Measurements from ENCODE around the gene CALR.
"Not testable (repeated sequence)": the region's sequence is repeated elsewhere in the genome, so short reads cannot be mapped to it uniquely, and the experiment has no call there.

CALR gene

DNA sequence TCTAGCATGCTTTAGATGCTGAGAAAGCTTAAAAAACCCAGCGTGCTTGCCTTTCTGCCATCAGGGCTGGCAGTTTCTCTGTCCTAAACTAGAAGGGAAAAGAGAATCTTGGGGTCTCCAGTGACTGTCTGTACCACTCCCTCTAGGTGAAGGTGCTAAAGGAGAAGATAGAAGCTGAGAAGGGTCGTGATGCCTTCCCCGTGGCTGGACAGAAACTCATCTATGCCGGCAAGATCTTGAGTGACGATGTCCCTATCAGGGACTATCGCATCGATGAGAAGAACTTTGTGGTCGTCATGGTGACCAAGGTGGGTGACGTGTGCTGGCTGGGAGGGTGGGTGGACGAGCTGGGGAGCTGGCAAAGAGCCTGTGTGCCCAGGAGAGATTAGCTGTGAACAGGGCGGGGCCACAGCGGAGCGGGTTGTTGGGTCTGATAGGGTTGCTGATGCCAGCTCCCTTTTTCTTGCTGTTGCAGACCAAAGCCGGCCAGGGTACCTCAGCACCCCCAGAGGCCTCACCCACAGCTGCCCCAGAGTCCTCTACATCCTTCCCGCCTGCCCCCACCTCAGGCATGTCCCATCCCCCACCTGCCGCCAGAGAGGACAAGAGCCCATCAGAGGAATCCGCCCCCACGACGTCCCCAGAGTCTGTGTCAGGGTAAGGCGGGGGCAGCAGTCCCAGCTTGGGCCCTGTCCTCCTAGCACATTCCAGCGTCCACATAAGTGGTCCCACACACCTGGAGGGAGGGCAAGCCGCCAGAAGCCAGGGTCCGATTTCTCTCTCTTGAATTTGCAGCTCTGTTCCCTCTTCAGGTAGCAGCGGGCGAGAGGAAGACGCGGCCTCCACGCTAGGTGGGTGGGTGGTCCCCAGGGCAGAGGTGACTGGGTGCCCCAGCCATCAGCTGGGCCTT, 9.5 kb downstream of the CALR start:
- no peak for DNase-seq (ENCODE audit: extremely low spot score)
- ChIA-PET CTCF (no interaction called here), POLR2A (interaction anchor here (0.7 to 1.4 kb wide), 2 partner anchors 8 to 18 kb away, joined by 3 to 5 read pairs; no protein-coding TSS in a partner anchor)
- TF ChIP-seq FOXA1 (IDR thresholded peaks at IDR 0.05) (no peak), NFRKB (IDR thresholded peaks at IDR 0.05) (no peak), BHLHE40 (IDR thresholded peaks at IDR 0.05; ENCODE audit: borderline replicate concordance) (no peak), FOXM1 (IDR thresholded peaks at IDR 0.05; ENCODE audit: borderline replicate concordance) (no peak), ZNF384 (IDR thresholded peaks at IDR 0.05) (no peak), TARDBP (IDR thresholded peaks at IDR 0.05) (no peak), SUZ12 (IDR thresholded peaks at IDR 0.05) (no peak), FOXK2 (IDR thresholded peaks at IDR 0.05) (no peak), ARNT (IDR thresholded peaks at IDR 0.05) (no peak), ELF4 (IDR thresholded peaks at IDR 0.05) (no peak), CTBP1 (IDR thresholded peaks at IDR 0.05; ENCODE audit: borderline replicate concordance) (no peak), HDGF (IDR thresholded peaks at IDR 0.05; ENCODE audit: borderline replicate concordance) (no peak), LEF1 (IDR thresholded peaks at IDR 0.05; ENCODE audit: borderline replicate concordance) (no peak), SP1 (IDR thresholded peaks at IDR 0.05) (no peak), L3MBTL2 (conservative IDR thresholded peaks at IDR 0.05) (no peak)
- TF ChIP-seq, protein P1, sequence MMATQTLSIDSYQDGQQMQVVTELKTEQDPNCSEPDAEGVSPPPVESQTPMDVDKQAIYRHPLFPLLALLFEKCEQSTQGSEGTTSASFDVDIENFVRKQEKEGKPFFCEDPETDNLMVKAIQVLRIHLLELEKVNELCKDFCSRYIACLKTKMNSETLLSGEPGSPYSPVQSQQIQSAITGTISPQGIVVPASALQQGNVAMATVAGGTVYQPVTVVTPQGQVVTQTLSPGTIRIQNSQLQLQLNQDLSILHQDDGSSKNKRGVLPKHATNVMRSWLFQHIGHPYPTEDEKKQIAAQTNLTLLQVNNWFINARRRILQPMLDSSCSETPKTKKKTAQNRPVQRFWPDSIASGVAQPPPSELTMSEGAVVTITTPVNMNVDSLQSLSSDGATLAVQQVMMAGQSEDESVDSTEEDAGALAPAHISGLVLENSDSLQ (IDR thresholded peaks at IDR 0.05), result no peak

DNA sequence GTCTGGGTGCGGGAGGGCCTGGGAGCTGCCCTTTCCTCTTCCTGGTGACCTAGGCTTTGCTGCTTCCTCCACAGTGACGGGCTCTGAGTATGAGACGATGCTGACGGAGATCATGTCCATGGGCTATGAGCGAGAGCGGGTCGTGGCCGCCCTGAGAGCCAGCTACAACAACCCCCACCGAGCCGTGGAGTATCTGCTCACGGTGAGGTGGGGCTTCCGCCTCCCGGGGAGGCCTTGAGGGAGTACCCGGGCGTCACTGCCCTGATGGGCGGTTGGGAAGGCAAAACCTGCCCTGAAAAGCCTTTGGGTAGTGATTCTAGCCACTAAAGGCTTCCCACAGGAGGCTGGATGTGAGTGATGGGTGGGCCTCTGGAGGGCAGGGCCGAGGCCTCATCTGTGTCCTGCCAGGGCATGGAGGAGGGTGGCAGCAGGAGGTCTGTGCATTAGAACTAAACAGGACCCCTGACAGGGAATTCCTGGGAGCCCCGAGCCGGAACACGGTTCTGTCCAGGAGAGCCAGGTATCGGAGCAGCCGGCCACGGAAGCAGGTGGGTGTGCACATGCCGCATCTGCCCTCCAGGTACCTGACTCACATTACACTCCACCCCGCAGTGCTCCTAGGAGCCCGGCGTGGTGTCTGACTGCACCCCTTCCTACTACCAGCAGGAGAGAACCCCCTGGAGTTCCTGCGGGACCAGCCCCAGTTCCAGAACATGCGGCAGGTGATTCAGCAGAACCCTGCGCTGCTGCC, 10.4 kb downstream of the CALR start:
- POLR2A ChIA-PET, result interaction anchor here (1.4 kb wide), 1 partner anchor 7 kb away, joined by 5 read pairs; no protein-coding TSS in a partner anchor
- CTCF ChIA-PET, result no interaction called here
- TF ChIP-seq FOXM1 (IDR thresholded peaks at IDR 0.05; ENCODE audit: borderline replicate concordance) (no peak), LEF1 (IDR thresholded peaks at IDR 0.05; ENCODE audit: borderline replicate concordance) (no peak), SUZ12 (IDR thresholded peaks at IDR 0.05) (no peak), NFRKB (IDR thresholded peaks at IDR 0.05) (no peak), BHLHE40 (IDR thresholded peaks at IDR 0.05; ENCODE audit: borderline replicate concordance) (no peak), ARNT (IDR thresholded peaks at IDR 0.05) (no peak), ELF4 (IDR thresholded peaks at IDR 0.05) (no peak), ZNF384 (IDR thresholded peaks at IDR 0.05) (no peak), SP1 (IDR thresholded peaks at IDR 0.05) (no peak), FOXA1 (IDR thresholded peaks at IDR 0.05) (no peak), FOXK2 (IDR thresholded peaks at IDR 0.05) (no peak), L3MBTL2 (conservative IDR thresholded peaks at IDR 0.05) (no peak), CTBP1 (IDR thresholded peaks at IDR 0.05; ENCODE audit: borderline replicate concordance) (no peak), TARDBP (IDR thresholded peaks at IDR 0.05) (no peak), HDGF (IDR thresholded peaks at IDR 0.05; ENCODE audit: borderline replicate concordance) (no peak)
- TF ChIP-seq, protein P1 (IDR thresholded peaks at IDR 0.05), result no peak
- DNase-seq (ENCODE audit: extremely low spot score), result no peak

DNA sequence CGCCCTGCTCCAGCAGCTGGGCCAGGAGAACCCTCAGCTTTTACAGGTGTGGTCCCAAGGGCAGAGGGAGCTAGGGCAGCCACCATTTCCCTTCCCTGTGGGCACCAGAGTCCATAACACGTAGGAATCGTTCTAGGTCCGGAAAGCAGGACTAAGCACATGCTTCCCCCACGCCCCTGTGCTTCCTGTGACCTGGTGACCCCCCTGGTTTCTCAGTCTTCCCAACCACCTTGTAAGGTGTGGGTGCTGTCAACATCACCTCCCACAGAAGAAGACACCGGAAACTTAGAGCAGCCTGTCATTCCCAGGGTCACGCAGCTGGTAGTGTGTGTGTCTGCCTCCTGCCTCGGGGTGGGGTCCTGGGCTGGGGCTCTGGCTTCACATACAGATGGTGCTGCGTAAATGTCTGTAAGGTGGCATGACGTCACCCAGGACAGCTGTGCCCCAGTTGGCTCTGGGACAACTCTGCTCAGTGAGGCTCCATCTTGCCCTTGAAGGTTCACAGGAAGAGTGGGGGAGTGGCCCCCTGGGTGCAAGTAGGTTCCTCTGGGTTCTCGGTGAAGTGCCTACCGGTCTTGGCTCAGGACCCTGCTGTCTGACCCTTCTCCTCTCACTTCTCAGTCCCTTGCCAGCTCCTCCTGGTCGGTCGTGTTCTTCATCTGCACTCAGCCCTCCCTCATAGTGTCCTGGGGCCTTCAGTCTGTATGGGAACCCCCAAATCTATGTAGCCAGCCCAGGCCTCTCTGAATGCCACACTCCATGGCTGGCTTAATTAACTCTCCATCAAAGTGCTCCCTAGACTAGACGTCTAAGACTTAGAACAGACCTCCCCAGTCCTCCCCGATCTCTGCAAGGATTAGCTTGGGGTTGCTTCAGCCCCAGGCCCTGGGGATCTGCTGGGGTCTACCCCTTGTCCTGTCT, 11.2 kb downstream of the CALR start:
- TF ChIP-seq FOXK2 (IDR thresholded peaks at IDR 0.05), result no peak
- no peak for TF ChIP-seq FOXA1 (IDR thresholded peaks at IDR 0.05)
- TF ChIP-seq LEF1 (IDR thresholded peaks at IDR 0.05; ENCODE audit: borderline replicate concordance), result no peak
- no peak for TF ChIP-seq SUZ12 (IDR thresholded peaks at IDR 0.05)
- TF ChIP-seq CTBP1 (IDR thresholded peaks at IDR 0.05; ENCODE audit: borderline replicate concordance), result no peak
- no peak for TF ChIP-seq L3MBTL2 (conservative IDR thresholded peaks at IDR 0.05)
- no peak for TF ChIP-seq BHLHE40 (IDR thresholded peaks at IDR 0.05; ENCODE audit: borderline replicate concordance)
- no peak for TF ChIP-seq HDGF (IDR thresholded peaks at IDR 0.05; ENCODE audit: borderline replicate concordance)
- no peak for TF ChIP-seq NFRKB (IDR thresholded peaks at IDR 0.05)
- no peak for TF ChIP-seq FOXM1 (IDR thresholded peaks at IDR 0.05; ENCODE audit: borderline replicate concordance)
- TF ChIP-seq SP1 (IDR thresholded peaks at IDR 0.05), result no peak
- no peak for TF ChIP-seq ELF4 (IDR thresholded peaks at IDR 0.05)
- TF ChIP-seq, protein P1 (IDR thresholded peaks at IDR 0.05), result no peak
- CTCF ChIA-PET, result no interaction called here
- POLR2A ChIA-PET, result no interaction called here

DNA sequence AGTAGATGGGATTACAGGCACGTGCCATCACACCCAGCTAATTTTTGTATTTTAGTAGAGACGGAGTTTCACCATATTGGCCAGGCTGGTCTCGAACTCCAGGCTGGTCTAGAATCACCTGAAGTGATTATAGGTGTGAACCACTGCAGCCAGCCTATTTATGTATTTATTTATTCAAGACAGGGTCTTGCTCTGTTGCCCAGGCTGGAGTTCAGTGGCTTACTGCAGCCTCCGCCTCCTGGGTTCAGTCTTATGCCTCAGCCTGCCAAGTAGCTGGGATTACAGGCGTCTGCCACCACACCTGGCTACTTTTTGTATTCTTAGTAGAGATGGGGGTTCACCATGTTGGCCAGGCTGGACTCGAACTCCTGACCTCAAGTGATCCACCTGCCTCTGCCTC, 13.6 kb downstream of the CALR start:
- CTCF ChIA-PET, result interaction anchor here (0.7 to 1.7 kb wide), 3 partner anchors 13 to 82 kb away, joined by 3 to 6 read pairs (median 3); no protein-coding TSS in a partner anchor
- DNase-seq (ENCODE audit: extremely low spot score); POLR2A ChIA-PET: not testable (repeated sequence)

More for the DNA sequence above, 11.2 kb downstream of the CALR start:
- DNase-seq (ENCODE audit: extremely low spot score), result no peak
